Left renal pelvis (tissue), 4 donors: ENCODE results near the gene ADGRG3. TPM values are rescaled to one million over a fixed set of nuclear protein-coding genes. Genes with fewer than 3 reads are reported as not detected.

Source experiments
- DNase-seq, 4 donors: peaks; one replicate each; pipeline ENCODE4 v3.0.0-alpha.2; 2013; ENCODE audit warnings: low read depth in 4 of 4, low spot score in 3 of 4
- polyA plus RNA-seq, 4 donors: library from polyadenylated mRNA; unstranded; fragments of 120-200 nt; gene quantifications; one replicate each; pipeline ENCODE4 v1.2.1, GENCODE V29; 2013; ENCODE audit not compliant: insufficient read length in 4 of 4

Gene ADGRG3
- polyA plus RNA-seq, 4 donors: 0.09 to 0.70 (median 0.36) TPM

- DNase-seq: no peak
Observed at GRCh38 chr16:57677622-57678369, 9.7 kb downstream of the ADGRG3 start.

- no peak for DNase-seq
Observed at GRCh38 chr16:57679016-57679415, 10.9 kb downstream of the ADGRG3 start.

- no peak for DNase-seq
Observed at GRCh38 chr16:57679767-57680482, 11.8 kb downstream of the ADGRG3 start.

- no peak for DNase-seq
Observed at GRCh38 chr16:57680842-57681375, 12.8 kb downstream of the ADGRG3 start.

GRCh38 chr16:57681950-57682728, 14.0 kb downstream of the ADGRG3 start:
- DNase-seq: no peak

- no peak for DNase-seq
Observed at GRCh38 chr16:57682809-57683635, 14.9 kb downstream of the ADGRG3 start.

GRCh38 chr16:57683636-57684545, 15.8 kb downstream of the ADGRG3 start:
- DNase-seq: no peak

GRCh38 chr16:57684626-57685358, 16.7 kb downstream of the ADGRG3 start:
- no peak for DNase-seq

- no peak for DNase-seq
Observed at GRCh38 chr16:57685633-57686032, 17.5 kb downstream of the ADGRG3 start.

- no peak for DNase-seq
Observed at GRCh38 chr16:57686577-57686976, 18.5 kb downstream of the ADGRG3 start.

GRCh38 chr16:57687363-57687929, 19.3 kb downstream of the ADGRG3 start:
- no peak for DNase-seq

- DNase-seq: no peak
Observed at GRCh38 chr16:57688487-57688986, 20.4 kb downstream of the ADGRG3 start.

- no peak for DNase-seq
Observed at GRCh38 chr16:57688987-57689761, 21.1 kb downstream of the ADGRG3 start.

GRCh38 chr16:57689762-57690558, 21.9 kb downstream of the ADGRG3 start:
- DNase-seq: peak in 1 of 4 donors; percentile 21

- no peak for DNase-seq
Observed at GRCh38 chr16:57690782-57691471, 22.8 kb downstream of the ADGRG3 start.

- no peak for DNase-seq
Observed at GRCh38 chr16:57692636-57693035, 24.5 kb downstream of the ADGRG3 start.
